K562 (cell line): ENCODE measurements around the gene SPON1. TPM values are rescaled to one million over a fixed set of nuclear protein-coding genes. Genes with fewer than 3 reads are reported as not detected.
"Not testable (repeated sequence)": the region's sequence is repeated elsewhere in the genome, so short reads cannot be mapped to it uniquely, and the experiment has no call there.

Experiments
- ATAC-seq: fragments of 200-7000 bp; cut with Tn5 transposase; 3 replicates; pipeline ENCODE4 v1.9.1; 2020; ENCODE audit warnings: moderate library complexity
- BruUV-seq: library from RNA; stranded (reverse); fragments of 400-500 nt; replicated peaks from 2 replicates; lab custom pipeline; 2021; lab: Mats Ljungman, UMichigan
- CTCF ChIA-PET: fragments of 300-600 bp; formaldehyde crosslinking; extraction: SDS; loops from one replicate; lab custom pipeline; 2021; ENCODE audit warnings: low intra/inter-chr PET ratio; lab: Yijun Ruan, JAX
- POLR2A ChIA-PET: fragments of 300-600, 350-650 bp; sonication (Branson Sonifier 250); formaldehyde crosslinking; extraction: SDS; loops from one replicate; lab custom pipeline; 2021; ENCODE audit warnings: antibody characterized with exemption, inconsistent platforms; lab: Yijun Ruan, JAX
- DNase-seq, 4 experiments: peaks; one replicate each; pipeline versions ENCODE4 v3.0.0 to v3.0.0-alpha.2; 2011 to 2018; ENCODE audit warnings: low spot score in 3 of 4, mixed read lengths in 3 of 4; ENCODE audit errors: extremely low read depth in 1 of 4
- FAIRE-seq: peaks from 2 replicates; lab custom pipeline; 2011; peaks lifted over from hg19 to GRCh38; lab: Jason Lieb, UNC
- H2AFZ ChIP-seq: 2 replicates; pipeline ENCODE4 v1.6.0; 2011; ENCODE audit warnings: low read depth, low read length, control low read depth, inconsistent platforms
- H3K27ac ChIP-seq: fragments of 200-600 bp; 3 replicates; pipeline ENCODE4 v1.8.0; 2011; ENCODE audit warnings: low read depth, mild to moderate bottlenecking, control low read depth, inconsistent platforms, low read length, moderate library complexity, mixed read lengths; ENCODE audit errors: extremely low read depth
- H3K27me3 ChIP-seq, 2 experiments: fragments of 300-600 bp in 1 of 2; 2 replicates in 1 of 2; 3 replicates in 1 of 2; pipeline versions ENCODE4 v1.6.0 to v1.8.0; 2011; ENCODE audit warnings: inconsistent platforms in 2 of 2, low read length in 2 of 2, mild to moderate bottlenecking in 1 of 2, mixed read lengths in 1 of 2, moderate library complexity in 1 of 2; ENCODE audit not compliant: control insufficient read depth in 2 of 2, insufficient read depth in 2 of 2
- H3K36me3 ChIP-seq: fragments of 300-600 bp; 3 replicates; pipeline ENCODE4 v1.8.0; 2011; ENCODE audit warnings: mild to moderate bottlenecking, low read length, inconsistent platforms; ENCODE audit not compliant: control insufficient read depth, insufficient read depth
- H3K4me1 ChIP-seq, 2 experiments: fragments of 200-600 bp in 1 of 2; replicated peaks in 1 of 2; 2 replicates in 1 of 2; 3 replicates in 1 of 2; pipeline versions ENCODE4 v1.5.1 to v1.8.0; 2011; ENCODE audit warnings: inconsistent platforms in 2 of 2, low read length in 2 of 2, mild to moderate bottlenecking in 1 of 2, mixed read lengths in 1 of 2, moderate library complexity in 1 of 2; ENCODE audit not compliant: control insufficient read depth in 2 of 2, insufficient read depth in 2 of 2
- H3K4me2 ChIP-seq: 2 replicates; pipeline ENCODE4 v1.6.1; 2011; ENCODE audit warnings: low read length, control low read depth, inconsistent platforms, mixed read lengths; ENCODE audit not compliant: insufficient read depth
- H3K4me3 ChIP-seq: fragments of 200-600 bp; sonication (generic), shearing (Covaris generic); 2 replicates; pipeline ENCODE4 v1.5.1; 2016; ENCODE audit warnings: control low read depth, inconsistent platforms
- H3K79me2 ChIP-seq: fragments of 200-600 bp; 3 replicates; pipeline ENCODE4 v1.8.0; 2011; ENCODE audit warnings: low read length, inconsistent platforms; ENCODE audit not compliant: control insufficient read depth, insufficient read depth
- H3K9ac ChIP-seq, 2 experiments: 2 replicates each; pipeline versions ENCODE4 v1.6.0 to v1.6.1; 2011; ENCODE audit warnings: low read depth in 2 of 2, low read length in 2 of 2, control low read depth in 1 of 2, inconsistent platforms in 1 of 2, mild to moderate bottlenecking in 1 of 2, mixed read lengths in 1 of 2; ENCODE audit not compliant: insufficient read depth in 1 of 2
- H3K9me1 ChIP-seq: one replicate; pipeline ENCODE4 v1.6.0; 2011; ENCODE audit warnings: inconsistent platforms, mild to moderate bottlenecking, low read length, moderate library complexity; ENCODE audit not compliant: control insufficient read depth, insufficient read depth
- H3K9me3 ChIP-seq: replicated peaks from 2 replicates; pipeline ENCODE4 v1.5.1; 2011; ENCODE audit warnings: low read depth, low read length, inconsistent platforms; ENCODE audit not compliant: control insufficient read depth, insufficient read depth
- H4K20me1 ChIP-seq: replicated peaks from 2 replicates; pipeline ENCODE4 v1.6.1; 2011; ENCODE audit warnings: low read length, inconsistent platforms, mixed read lengths; ENCODE audit not compliant: control insufficient read depth, insufficient read depth
- E2F8 ChIP-seq: fragments of 450-650 bp; IDR thresholded peaks from 2 replicates; pipeline ENCODE4 v1.7.1; 2018; ENCODE audit warnings: mild to moderate bottlenecking, low read depth; ENCODE audit not compliant: partially characterized antibody
- EGR1 ChIP-seq: fragments of 450-650 bp; conservative IDR thresholded peaks from 2 replicates; pipeline ENCODE4 v1.6.1; 2017; ENCODE audit warnings: mild to moderate bottlenecking
- HIVEP1 ChIP-seq: fragments of 250-450 bp; sonication (Bioruptor Pico); IDR thresholded peaks from 2 replicates; pipeline ENCODE4 v1.4.0; 2020; ENCODE audit warnings: mild to moderate bottlenecking
- NFIC ChIP-seq: fragments of 450-650 bp; IDR thresholded peaks from 2 replicates; pipeline ENCODE4 v1.6.1; 2017; ENCODE audit warnings: mild to moderate bottlenecking, inconsistent platforms
- U2AF2 ChIP-seq: fragments of 200-400 bp; formaldehyde crosslinking; optimal IDR thresholded peaks from 2 replicates; pipeline ENCODE3; 2017; ENCODE audit warnings: low read depth, mild to moderate bottlenecking, low read length
- WGBS: fragments of 100-300 bp; shearing (Covaris generic); methylation state at CpG from one replicate; pipeline ENCODE4 v1.1.6; 2016; ENCODE audit warnings: low coverage, mixed read lengths; ENCODE audit not compliant: insufficient coverage; ENCODE audit errors: missing lambda C conversion rate; 5-methylcytosine and 5-hydroxymethylcytosine counted together
- in situ Hi-C: fragments of 300-500 bp; cut with MboI; formaldehyde crosslinking; loops from 4 replicates; pipeline ENCODE4 v1.15.0; 2018; ENCODE audit warnings: inconsistent platforms, mixed read lengths
- intact Hi-C: fragments of 100-400 bp; cut with micrococcal nuclease; formaldehyde crosslinking; loops from 2 replicates; pipeline ENCODE4 v1.14.2; 2022
- polyA plus RNA-seq, 8 experiments: library from polyadenylated mRNA; depleted of rRNA in 4 of 8; stranded (reverse) in 5 of 8; unstranded in 3 of 8; fragments of >200 nt; fragmentation: Nextera tagmentation in 2 of 8; fragmentation: Illumina TruSeq in 1 of 8; extraction: Ambion mirVana in 2 of 8; extraction: Trizol in 1 of 8; gene quantifications; 2 replicates each; pipeline versions ENCODE4 v1.2.1 to v1.2.3, GENCODE V29; 2011 to 2014; ENCODE audit warnings: inconsistent platforms in 1 of 8, missing spikeins in 1 of 8
- total RNA-seq, 7 experiments: library from RNA; depleted of rRNA in 6 of 7; stranded (reverse); fragments of >200 nt in 6 of 7; fragmentation: Illumina TruSeq in 2 of 7; extraction: Trizol in 2 of 7; gene quantifications; 2 replicates each; pipeline versions ENCODE4 v1.2.1 to v1.2.3, GENCODE V29; 2011 to 2021; ENCODE audit warnings: low replicate concordance in 1 of 7

SPON1 gene
- total and polyA plus RNA-seq, 9 of the 15 experiments (the other 6 are each of a cell fraction or from before 2014, with no cell fraction given): 0.04 to 0.06 TPM; not detected in 7

GRCh38 chr11:14029971-14030920 is 67.7 kb downstream of the SPON1 start:
- Histone ChIP-seq H3K9me1 (no peaks in the 10 kb centered on the region), H3K27ac (no peak overlapping the region), H3K79me2 (no peaks in the 10 kb centered on the region), H3K4me2 (no peak overlapping the region), H3K27me3 (peaks cover 0 to 4% of the 10 kb centered on the region in 2 experiments; a peak in 1 of 5 replicates), H3K9me3 (no peaks in the 10 kb centered on the region), H4K20me1 (no peaks in the 10 kb centered on the region), H2AFZ (no peak overlapping the region), H3K4me3 (no peak overlapping the region), H3K36me3 (no peaks in the 10 kb centered on the region), H3K4me1 (no peaks in the 10 kb centered on the region), H3K9ac (no peak overlapping the region)
- 3% methylated on average over 13 of the region's 13 CpGs for WGBS
- ChIA-PET POLR2A (no interaction called here), CTCF (no interaction called here)
- no TSS peak for BruUV-seq
- ATAC-seq (no peak), FAIRE-seq (no peak), DNase-seq (peak in 1 of 4 experiments; percentile 9)
- intact Hi-C loops: no loop called here
- TF ChIP-seq EGR1 (peak; percentile 55), U2AF2 (no peak), HIVEP1 (CRISPR knock-in tag) (no peak), NFIC (0 out of 2 replicates have a peak, but pooled peaks have one; percentile 13), E2F8 (no peak)
- TF ChIP-seq, all 486 proteins: peak for 2
- in situ Hi-C loops: no loop called here

GRCh38 chr11:14035526-14035925 is 73.0 kb downstream of the SPON1 start:
- H3K27me3 ChIP-seq, ATAC-seq, CTCF ChIA-PET, DNase-seq, in situ Hi-C loops, H3K4me2 ChIP-seq, intact Hi-C loops, FAIRE-seq, BruUV-seq, H3K9me3 ChIP-seq, H3K4me3 ChIP-seq, H4K20me1 ChIP-seq, POLR2A ChIA-PET, H3K27ac ChIP-seq, H3K79me2 ChIP-seq, H3K4me1 ChIP-seq, H2AFZ ChIP-seq, H3K9me1 ChIP-seq, H3K9ac ChIP-seq, H3K36me3 ChIP-seq: not testable (repeated sequence)
- WGBS: 4% methylated on average over 2 of the region's 2 CpGs
